GM18505 (cell line): Measurements from ENCODE around the gene PKNOX2.

Experiments used
- ATAC-seq: cut with Tn5 transposase; IDR thresholded peaks from one replicate; pipeline ENCODE4 v1.9.1; 2021; ENCODE audit not compliant: unreplicated experiment
- POLR2A ChIP-seq: IDR thresholded peaks from 4 replicates; pipeline ENCODE4 v1.6.1; 2011; ENCODE audit warnings: borderline replicate concordance; ENCODE audit not compliant: insufficient read depth, insufficient read length; ENCODE audit errors: extremely low read depth

PKNOX2 gene

GRCh38 chr11:125164091-125164421 lies 495 bp upstream of the PKNOX2 start:
- no peak for TF ChIP-seq POLR2A
- no peak for ATAC-seq

GRCh38 chr11:125165111-125165842 lies 726 bp downstream of the PKNOX2 start:
- no peak for ATAC-seq
- no peak for TF ChIP-seq POLR2A

GRCh38 chr11:125165843-125166763 lies 1.6 kb downstream of the PKNOX2 start:
- ATAC-seq = no peak
- no peak for TF ChIP-seq POLR2A

GRCh38 chr11:125166764-125167291 lies 2.3 kb downstream of the PKNOX2 start:
- ATAC-seq = no peak
- no peak for TF ChIP-seq POLR2A

- ATAC-seq = no peak
- TF ChIP-seq POLR2A = no peak
These were observed 2.9 kb downstream of the PKNOX2 start for GRCh38 chr11:125167292-125167953.

GRCh38 chr11:125167954-125168835 lies 3.6 kb downstream of the PKNOX2 start:
- ATAC-seq = no peak
- TF ChIP-seq POLR2A = no peak

GRCh38 chr11:125168918-125169456 lies 4.4 kb downstream of the PKNOX2 start:
- no peak for ATAC-seq
- no peak for TF ChIP-seq POLR2A

- no peak for ATAC-seq
These were observed 5.5 kb downstream of the PKNOX2 start for GRCh38 chr11:125170001-125170509.

GRCh38 chr11:125170510-125171031 lies 6.0 kb downstream of the PKNOX2 start:
- no peak for ATAC-seq
- no peak for TF ChIP-seq POLR2A

More at GRCh38 chr11:125170001-125170509, 5.5 kb downstream of the PKNOX2 start:
- no peak for TF ChIP-seq POLR2A

GRCh38 chr11:125171974-125172373 lies 7.4 kb downstream of the PKNOX2 start:
- TF ChIP-seq POLR2A = no peak
- no peak for ATAC-seq

GRCh38 chr11:125173027-125173426 lies 8.5 kb downstream of the PKNOX2 start:
- no peak for TF ChIP-seq POLR2A
- no peak for ATAC-seq

GRCh38 chr11:125173556-125173955 lies 9.0 kb downstream of the PKNOX2 start:
- no peak for ATAC-seq
- no peak for TF ChIP-seq POLR2A

- TF ChIP-seq POLR2A = no peak
- no peak for ATAC-seq
These were observed 9.5 kb downstream of the PKNOX2 start for GRCh38 chr11:125174057-125174456.
